NCI-H446 treated with DMSO at 0.1 percent for 48 hours (cell line): ENCODE measurements around the gene YOD1.

Source experiments
- DNase-seq: peaks from one replicate; lab custom pipeline; 2025; lab: John Stamatoyannopoulos, UW

The YOD1 gene

DNA sequence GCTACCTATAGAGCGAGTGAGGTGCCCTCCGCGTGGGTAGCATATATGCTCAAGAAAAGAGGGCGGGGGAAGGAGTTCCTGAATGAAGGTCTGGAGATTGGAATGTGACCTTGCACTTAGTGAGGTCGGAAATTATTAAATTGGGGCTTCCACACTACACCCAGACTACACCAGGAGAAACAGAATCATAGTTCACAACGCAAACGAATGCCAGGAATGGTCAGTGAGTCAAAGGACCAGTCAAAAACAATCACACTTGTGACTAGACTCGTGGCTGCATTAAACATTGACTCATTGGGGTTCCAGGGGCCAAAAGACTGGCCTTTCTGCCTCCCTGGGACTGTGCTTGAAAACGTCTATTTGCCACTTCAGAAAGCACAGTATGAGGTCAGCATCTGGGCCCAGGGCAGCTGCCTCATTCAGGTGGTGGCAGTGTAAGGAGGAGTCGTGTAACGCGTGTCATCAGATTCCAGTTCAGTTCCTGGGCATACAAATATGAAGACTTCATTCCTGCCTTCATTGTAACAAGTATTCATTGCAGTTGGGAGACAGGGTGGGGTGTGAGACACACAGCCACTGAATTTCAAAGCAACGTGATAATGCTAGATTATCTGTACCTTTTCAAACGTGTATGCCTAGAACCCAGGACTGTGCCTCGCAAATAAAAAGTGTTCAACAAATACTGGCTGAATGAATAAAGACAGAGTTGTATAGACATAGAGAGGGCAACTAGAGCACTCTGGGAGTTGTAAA lies at the start of gene YOD1:
YOD1 (minus strand) TSS at position 18 of the 753 bp plus-strand sequence. CDS start 178 bp downstream, outside the sequence.
- DNase-seq: no peak

DNA sequence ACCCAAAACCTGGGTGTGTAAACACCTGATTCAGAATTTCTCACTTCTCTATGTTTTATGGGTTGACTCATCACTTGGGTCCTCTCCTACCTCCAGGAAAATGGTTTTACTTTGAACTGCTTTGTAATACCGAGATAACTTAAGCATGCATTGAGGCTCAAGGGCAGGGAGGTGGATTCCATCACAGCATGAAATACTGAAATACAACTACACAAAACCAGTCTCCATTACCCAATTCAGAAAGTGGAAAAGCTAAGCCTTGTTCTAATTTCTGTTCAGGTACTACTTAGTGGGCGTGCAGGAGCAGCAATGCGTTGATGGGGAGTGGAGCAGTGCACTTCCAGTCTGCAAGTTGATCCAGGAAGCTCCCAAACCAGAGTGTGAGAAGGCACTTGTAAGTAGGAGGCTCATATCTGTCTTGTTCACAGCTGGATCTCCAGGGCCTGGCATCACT lies 46.9 kb upstream of the YOD1 start:
- DNase-seq: no peak

DNA sequence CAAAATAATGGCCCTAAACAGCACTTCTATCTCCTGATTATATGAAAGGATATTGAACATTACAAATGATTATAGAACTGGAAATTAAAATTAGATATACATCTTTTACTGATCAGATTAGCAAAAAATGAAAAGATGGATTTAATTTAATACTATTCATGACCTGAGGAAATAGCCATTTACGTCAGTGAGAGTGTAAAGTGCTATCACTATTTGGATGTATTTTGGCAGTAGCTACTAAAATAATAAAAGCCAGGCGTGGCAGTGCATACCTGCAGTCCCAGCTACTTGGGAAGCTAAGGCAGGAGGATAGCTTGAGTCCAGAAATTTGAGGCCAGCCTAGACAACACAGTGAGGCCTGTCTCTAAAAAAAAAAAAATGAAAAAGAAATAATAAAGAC lies 42.9 kb upstream of the YOD1 start:
- no peak for DNase-seq

DNA sequence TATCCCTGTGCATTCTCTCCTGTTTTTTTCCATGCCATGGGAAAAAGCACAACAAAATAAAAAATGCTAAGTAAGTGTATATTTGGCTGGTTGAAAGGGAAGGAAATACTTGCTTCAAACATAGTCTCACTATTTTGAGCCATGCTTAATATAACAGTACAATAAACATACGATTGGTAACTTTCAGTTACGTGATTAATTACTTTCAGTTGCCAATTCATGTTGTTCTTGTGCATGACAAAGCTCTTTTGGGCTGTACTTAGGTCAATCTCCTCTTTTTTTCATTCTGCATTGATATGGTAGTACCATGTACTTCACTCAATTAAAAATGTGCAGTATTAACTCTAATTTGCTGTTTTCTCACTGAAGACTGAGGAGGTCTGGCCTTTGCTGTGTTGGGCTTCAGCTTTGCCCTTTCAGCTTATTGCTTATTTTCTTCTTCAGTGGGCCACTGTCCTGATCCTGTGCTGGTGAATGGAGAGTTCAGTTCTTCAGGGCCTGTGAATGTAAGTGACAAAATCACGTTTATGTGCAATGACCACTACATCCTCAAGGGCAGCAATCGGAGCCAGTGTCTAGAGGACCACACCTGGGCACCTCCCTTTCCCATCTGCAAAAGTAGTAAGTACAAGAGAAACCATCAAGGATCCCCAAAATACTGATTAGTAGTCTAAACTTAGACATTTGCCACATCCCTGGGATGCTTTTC lies 40.3 kb upstream of the YOD1 start:
- no peak for DNase-seq

DNA sequence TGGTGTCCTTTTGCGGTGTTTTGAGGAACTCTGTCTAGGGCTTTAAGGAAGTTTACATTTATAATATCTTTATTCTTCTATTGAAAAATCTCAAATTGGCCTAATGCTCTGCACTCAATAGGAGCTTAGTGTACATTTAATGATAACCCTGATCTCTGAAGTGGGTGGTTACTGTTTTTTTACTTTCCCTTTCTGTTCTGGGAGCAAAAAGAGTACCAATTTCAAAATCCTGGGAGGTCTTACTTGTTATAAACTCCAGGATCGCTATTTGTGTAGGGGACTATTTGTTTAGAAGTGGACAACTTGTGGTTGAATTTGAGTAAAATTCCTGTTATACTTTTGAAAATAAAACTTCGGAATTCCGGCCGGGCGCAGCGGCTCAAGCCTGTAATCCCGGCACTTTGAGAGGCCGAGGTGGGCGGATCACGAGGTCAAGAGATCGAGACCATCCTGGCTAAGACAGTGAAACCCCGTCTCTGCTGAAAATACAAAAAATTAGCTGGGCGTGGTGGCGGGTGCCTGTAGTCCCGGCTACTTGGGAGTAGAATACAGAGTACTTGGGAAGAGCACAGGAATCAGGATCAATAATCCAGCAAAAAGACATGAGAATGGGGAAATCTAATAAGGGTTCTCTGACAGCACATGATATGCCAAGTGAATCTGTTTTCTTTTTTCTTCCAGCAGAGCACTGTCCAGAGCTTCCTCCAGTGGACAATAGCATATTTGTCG lies 38.8 kb upstream of the YOD1 start:
- DNase-seq: no peak

DNA sequence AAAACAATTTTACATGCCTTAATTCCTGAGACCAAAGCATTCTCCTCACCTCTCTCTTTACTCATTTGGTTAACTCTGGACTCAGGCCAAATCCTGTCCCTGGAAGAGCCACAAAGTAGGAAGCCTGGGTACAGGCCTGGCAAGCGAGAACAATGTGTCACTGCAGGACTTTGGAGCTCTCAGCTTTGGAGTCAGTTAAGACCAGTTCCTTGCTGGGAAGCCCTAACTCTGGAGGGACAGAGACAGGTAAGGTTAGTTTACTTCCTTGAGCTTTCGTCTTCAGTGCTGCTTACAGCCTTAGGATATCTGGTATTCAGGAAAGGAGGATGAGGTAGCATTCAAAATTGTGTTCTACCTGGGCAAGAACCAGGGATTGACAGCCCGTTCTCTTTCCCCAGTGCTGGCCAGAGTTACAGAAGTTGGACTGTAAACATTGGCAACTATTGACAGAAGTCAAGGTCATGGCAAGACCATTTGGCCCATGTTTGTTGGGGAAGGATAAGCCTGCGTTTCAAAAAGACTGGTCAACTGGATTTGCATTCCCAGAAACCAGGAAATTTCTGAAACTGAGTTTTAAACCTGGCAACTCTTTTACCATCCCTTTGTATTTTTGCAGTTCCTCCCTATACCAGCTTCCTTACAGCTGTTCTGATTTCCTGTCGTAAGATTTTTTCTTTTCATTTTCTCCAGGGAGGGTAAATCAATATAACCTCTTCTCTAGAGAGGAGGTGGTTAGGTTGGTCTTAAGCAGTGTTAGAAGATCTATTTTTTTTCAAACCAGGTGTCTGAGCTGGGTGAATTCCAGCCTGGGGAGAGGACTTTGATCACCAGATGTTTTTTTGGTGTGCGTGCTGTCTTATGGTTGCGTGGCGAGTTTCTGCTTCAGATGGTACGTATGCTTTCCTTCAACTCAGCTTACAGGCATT lies 38.0 kb upstream of the YOD1 start, which contains the start of gene C4BPB:
C4BPB (plus strand) TSS at position 160 of the 926 bp plus-strand sequence; CDS start at position 832, 672 bp downstream.
- no peak for DNase-seq

DNA sequence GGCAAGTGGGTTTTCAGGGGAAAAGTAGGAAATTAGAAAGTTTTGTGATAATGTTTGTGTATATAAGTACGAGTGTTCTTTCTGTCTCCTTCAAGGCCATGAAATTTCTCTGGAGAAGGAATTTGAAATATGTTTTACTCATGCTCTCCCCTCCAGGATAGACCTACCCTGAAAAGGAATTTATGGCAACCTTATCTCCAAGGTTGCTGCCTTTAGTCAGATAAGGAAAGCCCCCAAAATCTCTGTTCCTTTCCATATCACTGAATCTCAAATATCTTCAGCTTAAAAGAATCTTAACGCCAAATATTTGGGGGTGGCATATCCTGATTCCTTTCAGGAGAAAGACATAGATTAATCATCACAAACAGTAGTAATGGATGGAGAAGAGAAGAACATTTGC lies 37.2 kb upstream of the YOD1 start:
- DNase-seq: no peak

DNA sequence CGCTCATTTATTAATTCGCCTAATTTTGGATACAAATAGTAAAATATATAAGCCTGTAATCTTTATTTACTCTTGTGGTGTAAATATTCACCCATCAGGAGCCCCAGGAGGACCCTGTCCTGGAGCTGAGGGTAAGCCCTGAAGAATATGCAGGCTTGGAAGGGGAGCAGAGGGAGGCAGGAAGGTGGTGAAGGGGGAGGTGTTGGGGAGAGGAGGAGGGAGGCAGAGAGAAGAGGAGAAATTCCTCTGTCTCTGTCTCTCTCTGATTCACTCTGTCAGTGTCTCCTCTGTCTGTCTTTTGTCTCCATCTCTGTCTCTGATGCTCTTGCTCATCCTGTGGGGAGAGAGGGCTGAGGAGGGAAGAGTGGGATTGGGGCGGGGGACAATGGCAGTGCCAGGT lies 34.9 kb upstream of the YOD1 start:
- no peak for DNase-seq

DNA sequence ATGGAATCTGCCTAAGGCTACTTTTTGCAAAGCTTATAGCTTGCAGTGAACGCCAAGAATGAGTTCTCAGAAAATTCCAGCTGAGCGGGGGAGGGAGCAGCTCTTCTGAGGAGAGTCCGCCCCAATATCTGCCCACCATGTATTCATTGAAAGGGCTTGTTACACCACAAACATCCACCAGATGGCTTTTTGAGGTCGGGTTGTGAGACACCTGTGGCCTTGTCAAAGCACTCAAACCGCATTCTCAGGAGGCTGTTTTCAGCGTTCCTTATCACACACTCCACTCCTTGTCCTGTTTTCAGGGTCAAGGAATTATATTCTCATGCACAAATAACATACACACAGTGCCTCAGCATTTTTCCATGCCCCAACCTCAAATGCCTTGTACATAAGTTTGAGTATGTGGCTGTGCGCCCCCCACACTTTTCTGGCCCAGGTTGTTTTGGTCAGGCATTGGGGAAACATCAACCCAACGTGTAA lies 33.7 kb upstream of the YOD1 start:
- DNase-seq: peak; percentile 11

DNA sequence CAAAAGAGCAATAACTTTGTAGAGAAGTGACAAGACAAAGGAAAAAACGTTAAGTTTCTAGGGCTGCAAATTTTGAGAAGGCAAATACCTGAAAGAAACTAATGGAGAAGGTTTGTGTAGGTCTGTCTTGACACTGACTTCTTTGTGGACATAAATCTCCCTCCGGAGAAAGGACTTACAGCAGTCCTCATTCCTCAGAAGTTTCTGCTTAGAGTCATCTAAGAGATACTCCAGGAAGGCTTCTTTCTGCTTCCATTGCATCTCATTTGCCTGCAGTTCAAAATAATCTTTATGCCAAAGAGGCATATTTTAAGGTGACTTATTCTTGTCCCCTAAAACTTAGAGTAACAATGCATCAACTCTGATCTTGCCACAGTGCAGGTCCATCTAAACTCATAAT lies 33.2 kb upstream of the YOD1 start:
- DNase-seq: no peak

DNA sequence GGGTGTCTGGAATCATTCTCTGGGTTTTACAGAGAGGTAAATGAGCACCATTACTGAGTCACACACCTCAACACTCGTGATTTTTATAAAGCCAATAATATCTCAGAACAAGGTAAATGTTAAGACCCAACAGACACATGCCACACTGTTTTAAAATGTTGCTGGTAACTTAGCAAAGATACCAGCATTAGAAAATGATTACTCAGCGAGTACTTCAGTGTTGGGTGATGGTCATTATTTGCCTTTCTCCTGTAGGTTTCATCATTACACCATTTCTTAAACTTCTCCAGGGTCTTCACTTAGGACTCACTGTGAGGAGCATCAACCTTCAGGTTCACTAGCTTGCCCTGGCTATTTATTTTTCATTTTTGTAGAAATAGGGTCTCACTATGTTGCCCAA lies 30.8 kb upstream of the YOD1 start:
- DNase-seq: no peak

DNA sequence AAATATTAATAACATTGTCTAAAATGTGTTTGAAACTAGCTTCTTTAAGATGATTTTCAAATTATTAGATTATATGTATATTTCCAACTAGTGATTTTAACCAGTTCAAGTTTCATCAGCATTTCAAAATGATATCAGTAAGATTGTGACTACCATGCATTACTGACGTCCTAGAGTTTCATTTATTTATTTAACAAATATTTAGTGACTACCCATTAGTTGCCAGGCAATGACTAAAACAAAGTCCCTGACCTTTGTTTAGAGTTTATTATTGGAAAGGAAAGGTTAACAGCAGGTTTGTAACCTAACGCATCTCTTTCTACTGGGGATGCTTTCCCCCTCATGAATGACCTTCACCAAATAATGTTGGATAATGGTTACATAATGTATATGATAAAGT lies 30.1 kb upstream of the YOD1 start:
- no peak for DNase-seq

DNA sequence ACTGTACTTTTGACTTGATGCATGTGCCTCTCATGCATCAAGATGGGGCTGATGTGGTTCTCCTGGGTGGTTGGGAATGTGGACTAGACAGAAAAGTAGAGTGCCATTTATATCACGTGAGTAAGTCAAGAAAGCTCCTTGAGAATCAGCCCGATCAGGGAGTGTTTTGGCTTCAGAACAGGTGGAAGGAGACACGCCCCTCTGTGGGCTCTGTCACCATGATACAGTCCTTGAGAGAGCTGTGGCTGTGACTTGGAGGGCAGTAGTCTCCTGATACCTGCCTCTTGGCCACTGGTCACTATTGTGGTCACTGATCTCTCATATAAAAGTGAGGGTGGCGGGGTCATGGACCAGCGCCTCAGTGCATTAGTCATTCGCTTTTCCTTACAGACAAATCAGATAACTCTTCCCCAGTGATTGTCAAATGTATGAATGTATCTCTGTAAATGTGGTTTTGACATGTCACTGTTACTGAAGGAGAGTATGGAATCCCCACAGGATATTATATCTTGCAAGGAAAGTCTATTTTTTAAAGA lies 28.8 kb upstream of the YOD1 start:
- DNase-seq: no peak

DNA sequence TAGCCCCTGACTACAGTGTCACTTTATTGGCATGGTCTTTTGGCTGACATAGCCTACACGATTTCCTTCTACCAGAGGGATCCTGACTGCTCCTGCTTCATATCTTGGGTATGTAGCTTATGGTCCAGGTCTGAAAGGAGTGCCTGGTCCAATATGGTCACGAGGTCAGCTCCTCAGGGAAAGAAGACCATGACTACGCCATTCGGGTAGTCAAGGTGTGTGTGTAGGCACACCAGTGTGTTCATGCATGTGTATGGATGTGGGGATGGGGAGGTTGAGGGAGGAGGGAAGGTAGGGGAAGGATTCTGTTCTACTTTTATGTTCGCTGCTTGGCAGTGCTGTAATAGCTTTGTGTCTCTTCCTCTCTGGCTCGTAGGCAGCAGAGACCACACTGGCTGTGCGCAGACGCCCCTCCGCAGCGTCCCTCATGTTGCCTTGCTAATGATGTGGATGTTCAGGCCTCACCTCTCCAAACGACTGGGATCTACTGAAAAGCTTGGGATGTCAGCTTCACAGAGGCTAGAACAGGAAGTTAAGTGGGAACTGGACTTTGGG lies 27.6 kb upstream of the YOD1 start:
- DNase-seq: no peak

DNA sequence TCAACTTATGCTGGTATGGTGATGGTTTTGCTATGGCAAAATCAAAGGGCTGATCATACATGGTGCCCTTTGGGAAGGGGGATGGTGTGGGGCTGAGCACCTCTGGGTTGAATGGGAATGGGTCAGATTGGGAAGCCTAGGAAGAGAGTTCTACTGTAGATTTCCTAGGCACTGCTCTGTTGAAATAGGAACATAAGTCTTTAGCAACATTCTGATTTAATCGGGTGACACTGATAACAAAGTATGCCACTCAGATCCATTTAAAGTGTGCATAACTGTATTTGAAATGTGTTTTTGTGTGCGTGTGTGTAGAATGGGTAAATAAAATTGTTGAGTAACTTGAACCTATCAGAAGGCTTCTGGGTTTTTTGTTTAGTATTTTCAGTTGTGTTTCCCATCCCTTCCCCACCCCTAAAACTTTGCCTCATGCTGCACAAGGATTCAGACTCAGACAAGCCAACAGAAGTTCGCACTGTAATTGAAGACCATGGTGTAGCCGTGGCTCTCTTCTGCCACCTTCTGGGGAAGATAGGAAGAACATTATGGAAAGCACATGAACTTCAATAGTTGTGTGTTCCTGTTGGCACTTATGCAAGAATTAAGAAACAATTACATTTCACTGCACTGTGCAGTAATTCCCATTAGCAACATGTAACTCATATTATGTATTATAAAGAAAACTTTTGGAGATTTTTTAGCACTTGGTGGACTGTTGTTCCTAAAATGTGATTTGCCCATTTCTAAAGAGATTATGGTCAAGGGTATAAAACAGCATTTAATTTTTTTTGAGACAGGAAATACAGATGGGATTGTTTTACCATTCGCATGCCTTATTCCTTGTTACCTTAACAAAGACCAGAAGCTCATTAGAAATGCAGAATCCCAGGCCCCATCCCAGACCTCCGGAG lies 26.7 kb upstream of the YOD1 start:
- peak; percentile 25 for DNase-seq

DNA sequence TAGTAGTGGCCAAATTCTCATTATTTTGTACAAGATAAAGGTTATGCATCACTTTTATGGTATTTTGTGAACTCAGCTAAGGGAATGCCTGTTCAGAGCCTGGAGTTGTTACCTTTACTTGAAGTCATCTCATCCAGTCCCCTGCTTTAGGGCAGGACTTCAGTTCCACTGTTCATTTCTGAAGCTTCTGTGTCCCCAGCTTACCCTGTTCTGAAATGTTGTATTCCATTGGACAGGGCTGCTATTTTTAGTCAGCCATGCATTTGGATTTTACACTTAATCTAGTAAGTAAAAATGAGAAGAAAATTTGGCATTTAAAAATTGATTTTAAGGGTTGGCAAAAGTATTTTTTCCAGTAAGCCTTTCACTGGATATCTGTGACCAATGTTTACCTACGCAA lies 26.0 kb upstream of the YOD1 start:
- DNase-seq: no peak

DNA sequence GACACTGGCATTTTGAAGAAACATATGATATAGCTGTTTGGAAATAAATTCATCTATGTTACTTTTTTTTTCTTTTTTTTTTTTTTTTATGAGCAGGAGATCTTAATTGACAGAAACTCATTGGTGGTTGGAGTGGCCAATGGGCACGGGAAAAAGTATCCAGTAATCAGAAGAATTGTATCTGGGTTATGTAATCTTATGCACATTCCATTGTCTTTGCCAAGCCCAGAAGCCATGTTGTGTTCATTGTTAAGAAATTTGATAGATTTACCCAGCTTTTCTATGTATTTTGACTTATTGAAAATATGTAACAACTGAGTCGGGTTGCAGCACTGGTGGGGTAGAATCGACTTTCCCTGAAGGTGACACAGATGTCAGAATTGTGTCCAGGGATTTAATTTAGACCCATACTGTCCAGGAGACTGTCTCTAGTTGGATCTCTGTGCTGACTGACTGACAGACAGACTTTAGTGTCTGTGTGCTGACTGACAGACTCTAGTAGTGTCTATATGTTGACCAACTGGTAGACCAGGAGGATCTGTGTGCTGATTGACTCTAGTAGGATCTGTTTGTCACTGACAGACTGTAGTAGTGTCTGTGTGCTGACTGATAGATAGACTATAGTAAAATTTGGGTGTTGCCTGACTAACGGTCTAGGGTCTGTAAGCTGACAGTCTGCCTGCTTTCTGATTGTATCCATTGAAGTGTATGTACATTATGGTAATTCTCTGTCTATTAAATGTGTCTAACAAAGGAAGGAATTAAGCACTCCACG lies 25.4 kb upstream of the YOD1 start:
- DNase-seq: no peak

DNA sequence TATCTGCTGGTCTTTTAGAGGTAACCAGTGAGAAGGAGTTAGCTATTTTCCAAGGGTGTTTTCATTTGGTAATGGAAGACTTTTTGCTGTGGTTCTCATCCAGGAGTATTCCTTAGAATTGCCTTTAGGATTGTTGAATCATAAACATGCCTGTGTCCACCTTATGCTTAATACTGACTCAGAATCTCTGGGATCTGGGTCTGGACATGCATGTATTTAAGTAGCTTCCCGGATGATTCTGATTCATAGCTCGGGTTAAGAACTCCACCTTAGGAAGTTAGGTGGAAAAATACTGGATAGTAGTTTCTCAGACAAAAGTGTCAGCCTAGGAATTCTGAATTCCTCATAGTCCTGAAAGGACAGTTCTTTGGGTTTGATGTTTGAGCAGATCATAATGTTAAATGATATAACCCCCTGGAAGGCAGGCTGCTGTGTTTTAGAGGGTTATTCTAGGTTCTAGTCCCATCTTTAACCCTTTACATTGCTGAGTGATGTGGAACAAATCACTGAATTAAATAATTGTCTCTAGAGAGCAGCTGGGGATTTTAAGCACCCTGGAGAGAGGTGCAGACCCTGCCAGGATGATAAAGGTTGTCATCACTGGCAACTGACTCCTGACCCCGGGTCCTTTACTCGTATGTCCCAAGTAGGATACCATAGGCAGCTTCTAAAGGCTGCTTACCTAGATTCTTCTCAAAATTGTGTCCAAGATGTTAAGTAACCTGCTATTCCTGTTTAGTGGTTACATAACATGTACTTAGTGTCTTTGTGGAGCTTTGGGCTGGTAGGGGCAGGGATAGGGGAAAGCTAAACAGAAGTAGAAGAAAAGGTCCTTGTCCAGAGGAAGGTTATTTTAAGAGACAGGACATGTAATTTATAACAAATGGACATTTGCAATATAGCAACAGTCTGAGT lies 23.2 kb upstream of the YOD1 start:
- no peak for DNase-seq
